ENCODE measurements around the gene GDF2.

GDF2 gene

GRCh38 chr10:47348138-47348651 is 25.9 kb downstream of the GDF2 start, which contains the start of gene RBP3:
Gene RBP3, plus strand, starts transcription at chr10:47348363. Its CDS starts 122 bp downstream, at chr10:47348485.
- TF ChIP-seq CTCF (IDR thresholded peaks at IDR 0.05; ENCODE audit: low read depth, low read length): no peak
- no peak within 1 kb of the TSS for H3K4me3 ChIP-seq (ENCODE audit: low read depth, low read length)

GRCh38 chr10:47348661-47349470 is 26.6 kb downstream of the GDF2 start:
- no peak overlapping the region for H3K4me3 ChIP-seq (ENCODE audit: low read depth, low read length)
- TF ChIP-seq CTCF (IDR thresholded peaks at IDR 0.05; ENCODE audit: low read depth, low read length): no peak

GRCh38 chr10:47349516-47349915 is 27.3 kb downstream of the GDF2 start:
- no peak overlapping the region for H3K4me3 ChIP-seq (ENCODE audit: low read depth, low read length)
- no peak for TF ChIP-seq CTCF (IDR thresholded peaks at IDR 0.05; ENCODE audit: low read depth, low read length)

- no peak overlapping the region for H3K4me3 ChIP-seq (ENCODE audit: low read depth, low read length)
- no peak for TF ChIP-seq CTCF (IDR thresholded peaks at IDR 0.05; ENCODE audit: low read depth, low read length)
These were observed 27.7 kb downstream of the GDF2 start for GRCh38 chr10:47349941-47350371.

GRCh38 chr10:47350671-47351640 is 28.7 kb downstream of the GDF2 start:
- TF ChIP-seq CTCF (IDR thresholded peaks at IDR 0.05; ENCODE audit: low read depth, low read length): no peak
- no peak overlapping the region for H3K4me3 ChIP-seq (ENCODE audit: low read depth, low read length)

- no peak for TF ChIP-seq CTCF (IDR thresholded peaks at IDR 0.05; ENCODE audit: low read depth, low read length)
- H3K4me3 ChIP-seq (ENCODE audit: low read depth, low read length): no peak overlapping the region
These were observed 29.9 kb downstream of the GDF2 start for GRCh38 chr10:47351899-47352815.

Measured in WI38 (cell line).